ENCODE measurements around the gene TMEM108.

Gene TMEM108

DNA sequence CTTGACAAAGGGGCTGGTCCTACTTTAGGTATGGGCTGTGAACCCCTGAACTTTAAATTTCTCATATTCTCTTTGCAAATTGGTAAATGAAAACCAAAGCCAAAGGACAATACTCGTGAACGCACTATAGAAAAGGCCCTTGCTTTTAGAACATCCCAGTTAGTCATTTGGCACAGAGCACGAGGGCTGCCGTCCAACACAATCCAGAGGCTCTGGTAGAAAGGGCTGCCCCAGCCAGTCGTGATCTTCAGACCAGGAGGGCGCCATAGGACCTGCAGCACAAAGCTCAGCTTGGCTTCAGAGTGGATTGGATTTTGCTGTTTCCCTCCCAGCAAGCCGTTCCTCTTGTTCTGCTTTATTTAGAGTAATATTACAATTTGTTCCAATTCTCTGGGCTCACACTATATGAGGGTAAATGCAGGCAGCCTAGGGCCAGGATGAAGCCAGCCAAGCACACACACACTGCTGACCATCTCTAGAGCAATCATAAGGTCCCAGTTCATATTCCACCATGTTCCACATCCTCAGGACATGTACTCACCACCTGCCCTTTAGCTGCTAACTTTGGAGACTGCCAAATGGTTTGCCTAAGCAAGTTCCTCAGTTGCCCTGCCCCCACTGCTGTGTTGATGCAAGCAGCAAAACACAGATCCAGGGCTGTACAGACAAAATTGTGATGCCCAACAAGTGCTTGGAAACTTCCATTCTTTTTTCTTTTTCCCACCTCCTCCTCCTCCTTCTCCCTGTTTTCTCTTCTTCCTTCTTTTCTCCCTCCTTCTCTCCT, 355.7 kb downstream of the TMEM108 start:
- DNase-seq, result no peak

DNA sequence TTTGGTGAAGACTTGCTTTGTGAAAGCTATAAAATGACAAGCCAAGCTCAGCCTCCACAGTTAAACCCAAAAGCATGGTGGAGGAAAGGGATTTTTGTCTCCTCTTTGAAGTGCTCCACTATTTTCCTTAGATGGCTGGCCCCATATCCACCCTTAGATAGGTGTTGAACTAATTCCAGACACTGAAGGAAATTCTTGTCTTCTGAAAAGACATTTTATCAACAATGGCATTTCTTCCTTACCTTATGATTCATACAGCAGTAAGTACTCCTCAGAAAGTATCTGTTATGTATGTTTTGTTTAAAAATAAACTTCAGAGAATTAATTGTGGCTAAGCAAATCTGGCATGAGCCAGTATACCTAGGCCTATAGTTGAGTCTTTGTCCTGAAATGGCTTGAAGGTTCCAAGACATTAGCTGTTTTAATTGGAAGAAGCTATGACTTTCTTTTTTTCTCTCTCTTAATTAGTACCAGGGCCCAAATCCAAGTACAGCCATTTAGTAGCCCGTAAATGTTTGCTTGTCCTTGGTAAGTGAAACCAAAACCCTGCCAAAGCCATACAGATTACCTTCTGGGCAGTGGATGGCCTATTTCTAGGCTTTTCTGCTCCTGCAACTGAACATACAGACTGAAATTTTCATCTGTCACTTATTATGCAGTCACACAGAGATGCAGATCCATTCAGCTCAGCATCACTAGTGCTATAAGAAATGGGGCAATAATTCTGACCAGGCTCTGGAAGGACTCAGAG, 356.5 kb downstream of the TMEM108 start:
- no peak for DNase-seq

DNA sequence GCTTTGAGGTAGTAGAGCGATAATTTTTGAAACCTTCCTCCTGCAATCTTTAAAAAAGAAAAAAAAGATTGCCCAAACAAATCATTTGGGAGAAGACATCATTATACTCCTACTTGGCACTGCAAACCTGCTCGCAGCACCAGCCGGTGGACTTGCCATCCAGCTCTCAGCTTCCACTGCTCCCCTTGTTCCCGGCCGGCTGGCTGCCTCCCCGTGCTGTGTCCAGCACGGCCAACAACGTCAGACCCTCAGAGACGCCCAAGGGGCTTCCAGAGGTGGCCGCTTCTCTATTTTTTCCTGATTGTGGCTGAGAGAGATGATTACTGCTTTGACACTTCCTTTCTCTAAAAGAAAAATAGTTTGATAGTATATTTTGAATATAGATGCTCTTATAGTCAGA, 358.7 kb downstream of the TMEM108 start:
- DNase-seq, result no peak

DNA sequence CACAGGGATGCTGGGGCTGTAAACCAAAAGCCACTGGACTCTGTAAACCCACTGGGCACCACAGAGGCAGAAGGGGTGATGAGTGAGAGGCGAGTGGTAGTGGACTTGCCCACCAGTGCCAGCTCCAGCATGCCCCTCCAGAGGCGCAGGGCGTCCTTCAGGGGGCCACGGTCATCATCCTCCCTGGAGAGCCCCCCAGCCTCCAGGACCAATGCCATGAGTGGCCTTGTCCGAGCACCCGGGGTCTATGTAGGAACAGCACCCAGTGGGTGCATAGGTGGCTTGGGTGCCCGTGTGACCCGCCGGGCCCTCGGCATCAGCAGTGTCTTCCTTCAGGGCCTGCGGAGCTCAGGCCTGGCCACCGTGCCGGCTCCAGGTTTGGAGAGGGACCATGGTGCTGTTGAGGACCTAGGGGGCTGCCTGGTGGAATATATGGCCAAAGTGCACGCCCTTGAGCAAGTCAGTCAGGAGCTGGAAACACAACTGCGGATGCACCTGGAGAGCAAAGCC, 361.9 kb downstream of the TMEM108 start, which contains the start of gene BFSP2:
TSS of gene BFSP2 (plus strand) at position 51 of the 510 bp plus-strand sequence. CDS start at position 79, 28 bp downstream.
- DNase-seq, result no peak

- DNase-seq, result no peak
These were observed 363.4 kb downstream of the TMEM108 start for GRCh38 chr3:133401374-133402135.

DNA sequence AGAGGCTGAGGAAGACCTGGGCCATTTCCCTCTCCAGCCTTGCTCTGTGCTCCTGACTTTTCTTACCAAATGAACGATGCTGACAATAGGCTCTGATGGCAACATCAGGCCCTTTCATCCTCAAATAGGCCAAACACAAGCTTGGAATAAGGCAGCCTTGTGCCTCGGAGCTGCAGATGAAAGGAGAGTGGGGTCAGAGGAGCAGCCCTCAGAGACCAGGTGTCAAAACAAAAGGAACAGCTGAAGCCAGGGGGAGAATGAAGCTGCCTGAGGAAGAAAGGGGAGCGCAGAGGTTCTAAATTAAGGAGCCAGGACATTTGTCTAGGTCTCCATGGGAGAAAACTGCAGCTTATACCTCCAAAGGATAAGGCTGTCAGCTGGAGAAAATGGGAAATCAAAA, 366.7 kb downstream of the TMEM108 start:
- DNase-seq, result no peak

DNA sequence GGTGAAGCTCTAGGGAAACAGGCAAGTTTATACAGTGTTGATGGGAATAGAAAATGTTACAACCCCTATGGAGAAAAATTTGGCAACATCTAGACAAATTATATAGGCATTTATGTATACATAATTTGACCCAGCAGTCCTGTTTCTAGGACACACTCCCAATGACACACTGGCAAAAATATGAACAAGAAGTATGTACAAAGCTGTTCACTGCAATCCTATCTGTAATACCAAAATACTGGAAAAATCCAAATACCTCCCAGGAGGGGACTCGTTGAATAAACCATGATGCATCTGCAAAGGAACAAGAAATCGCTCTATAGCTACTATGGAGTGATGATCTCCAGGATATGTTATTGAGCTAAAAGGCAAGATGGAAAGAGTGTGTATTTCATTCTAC, 370.2 kb downstream of the TMEM108 start:
- DNase-seq, result no peak

DNA sequence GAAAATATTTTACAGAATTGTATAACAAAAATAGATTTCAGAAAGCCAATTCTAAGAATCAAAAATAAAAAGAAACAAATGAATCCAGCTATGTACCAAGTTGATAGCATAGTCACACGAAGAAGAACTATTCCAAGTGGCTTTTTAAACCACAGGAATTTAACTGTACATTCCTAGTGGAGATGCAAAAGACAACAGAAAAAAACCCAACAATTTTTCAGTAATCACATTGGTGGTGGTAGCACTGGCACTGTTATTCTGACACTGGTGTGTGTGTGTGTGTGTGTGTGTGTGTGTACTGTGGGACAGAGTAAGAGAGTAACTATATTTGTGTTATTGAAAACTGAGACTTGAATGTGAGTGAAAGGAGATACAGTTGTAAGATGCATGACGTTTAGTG, 370.8 kb downstream of the TMEM108 start:
- no peak for DNase-seq

DNA sequence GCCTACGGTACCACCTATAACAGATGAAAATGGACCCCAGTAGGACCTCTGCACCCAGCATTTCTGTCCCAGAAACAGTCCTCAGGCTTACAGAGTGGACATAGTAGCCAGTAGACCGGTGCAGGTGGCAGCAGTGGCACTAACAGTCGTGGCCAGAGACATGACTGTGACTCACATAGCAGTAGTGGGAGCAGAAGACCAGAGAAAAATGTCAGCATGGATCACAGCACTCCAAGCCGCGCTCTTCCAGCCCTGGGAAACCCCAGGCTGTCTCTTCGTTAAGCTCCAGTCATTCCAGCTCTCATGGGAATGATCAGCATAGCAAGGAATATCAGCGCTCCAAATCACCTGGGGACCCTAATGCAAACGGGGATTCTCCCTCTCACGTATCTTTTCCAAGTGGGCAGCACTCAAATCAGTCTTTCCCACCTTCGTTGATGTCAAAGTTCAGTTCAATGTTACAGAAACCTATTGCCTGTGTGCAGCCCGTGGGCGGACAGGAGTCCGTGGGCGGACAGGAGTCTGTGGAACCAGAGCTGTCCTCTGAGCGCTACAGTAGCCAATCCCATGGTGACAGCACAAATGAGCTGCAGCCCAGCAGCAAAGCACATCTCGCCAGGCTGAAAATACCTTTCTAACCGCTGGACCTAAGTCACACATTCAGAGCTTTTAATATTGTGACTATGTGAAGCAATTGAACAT, 372.2 kb downstream of the TMEM108 start:
- no peak for DNase-seq

DNA sequence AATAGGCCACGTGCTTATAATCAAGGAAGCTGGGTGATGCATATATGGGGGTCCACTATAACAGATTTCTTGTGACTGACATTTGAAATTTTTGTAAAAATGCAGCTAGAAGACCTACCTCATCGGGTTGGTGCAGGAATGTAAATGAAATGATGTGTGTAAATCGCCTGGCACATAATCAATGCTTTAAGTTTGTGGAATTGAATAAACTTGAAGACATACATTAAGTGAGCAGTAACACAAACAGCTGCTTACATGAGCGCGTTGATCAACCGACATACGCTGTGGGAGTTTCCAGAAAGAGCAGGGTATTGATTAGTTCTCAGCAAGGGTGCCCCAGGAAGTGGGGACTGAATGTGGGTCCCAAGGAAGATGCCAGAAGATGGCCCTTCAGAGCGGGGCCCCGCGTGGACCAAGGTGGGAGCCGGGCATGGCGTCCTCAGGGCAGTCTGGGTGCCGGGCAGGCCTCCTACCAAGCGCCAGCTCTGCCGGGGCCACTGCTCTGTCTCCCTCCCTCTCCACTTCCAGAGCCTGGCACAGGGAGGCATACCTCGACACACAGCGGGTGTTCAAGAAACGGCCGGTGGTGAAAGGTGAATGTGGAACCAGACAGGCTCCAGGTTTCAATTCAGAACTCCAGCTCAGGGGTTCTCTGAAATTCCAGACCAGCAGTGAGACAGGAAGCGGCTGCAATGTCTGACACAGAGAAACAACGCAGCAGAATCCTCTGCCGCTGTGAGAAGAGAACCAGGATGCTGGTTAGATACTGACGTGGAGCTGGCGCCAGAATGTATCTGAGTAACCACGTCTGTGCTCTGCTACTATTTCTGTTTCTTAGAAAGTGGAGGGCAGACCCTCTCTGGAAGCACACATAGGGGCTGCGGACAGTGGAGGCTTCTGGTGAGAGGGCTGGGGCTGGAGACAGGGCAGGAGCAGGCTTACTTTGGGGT, 374.3 kb downstream of the TMEM108 start:
- DNase-seq, result no peak

- DNase-seq, result peak in 1 of 5 donors; percentile 7
These were observed 375.2 kb downstream of the TMEM108 start for GRCh38 chr3:133413161-133414020.

GRCh38 chr3:133414021-133414392, 375.8 kb downstream of the TMEM108 start:
- no peak for DNase-seq

DNA sequence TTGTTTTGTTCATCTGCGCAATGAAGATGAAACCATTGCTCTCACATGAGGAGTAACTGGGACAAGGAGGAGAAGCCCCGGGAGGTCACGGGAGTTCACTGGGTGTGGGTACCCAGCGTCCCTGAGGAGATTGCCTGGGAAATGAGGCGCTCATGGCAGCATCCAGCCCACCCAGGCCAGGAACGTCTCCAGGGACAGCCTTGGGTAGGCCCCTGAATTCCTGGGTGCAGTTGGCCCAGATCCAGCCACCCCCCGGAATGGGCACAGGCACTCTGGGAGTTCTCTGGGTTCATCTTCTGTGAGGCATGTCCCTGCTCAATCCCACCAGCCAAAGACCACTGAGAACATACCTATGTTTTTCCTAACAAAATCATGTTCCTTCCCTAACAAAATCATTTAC, 380.2 kb downstream of the TMEM108 start:
- no peak for DNase-seq

- no peak for DNase-seq
These were observed 381.1 kb downstream of the TMEM108 start for GRCh38 chr3:133419151-133419909.

DNA sequence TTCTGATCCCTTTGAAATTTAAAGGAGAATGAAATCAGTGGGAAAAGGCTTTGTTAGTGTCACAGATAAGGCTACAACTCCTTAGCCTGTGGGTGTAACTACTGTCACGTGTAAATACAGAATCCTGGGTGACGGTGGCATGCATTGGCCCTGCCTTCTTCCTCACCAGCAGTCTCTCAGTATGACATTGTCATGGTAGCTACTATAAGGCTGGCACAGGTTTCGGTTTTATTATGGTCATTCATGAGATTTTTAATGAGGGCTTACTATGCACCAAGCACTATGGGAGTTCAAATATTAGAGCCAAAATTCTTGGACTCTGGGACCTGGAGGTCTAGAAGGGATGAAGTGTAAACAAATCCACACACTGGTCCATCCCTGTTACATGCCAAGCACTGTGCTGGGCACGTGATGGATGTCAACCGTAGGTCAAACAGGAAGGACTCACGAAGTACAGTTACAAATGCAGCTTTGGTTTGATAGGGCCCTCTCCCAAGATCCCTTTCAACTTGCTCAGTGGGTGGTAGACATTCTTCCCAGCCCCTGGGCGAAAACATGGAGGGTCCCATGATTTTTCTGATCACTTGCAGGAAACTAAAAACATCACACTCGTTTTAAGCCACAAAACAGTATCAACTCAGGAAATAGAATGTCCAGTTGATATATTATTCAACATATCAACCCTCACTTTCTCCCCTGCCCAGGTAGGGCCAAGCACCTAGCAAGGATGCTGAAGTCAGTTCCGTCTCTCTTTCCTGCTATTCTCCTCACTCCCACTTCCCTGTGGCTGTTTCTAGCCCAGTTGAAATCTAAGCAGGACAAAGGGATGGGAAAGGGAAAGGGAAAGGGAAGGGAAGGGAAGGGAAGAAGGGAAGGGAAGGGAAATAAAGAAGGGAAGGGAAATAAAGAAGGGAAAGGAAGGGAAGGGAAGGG, 387.0 kb downstream of the TMEM108 start:
- DNase-seq, result no peak

- DNase-seq, result no peak
These were observed 387.7 kb downstream of the TMEM108 start for GRCh38 chr3:133425898-133426297.

- DNase-seq, result no peak
These were observed 388.5 kb downstream of the TMEM108 start for GRCh38 chr3:133426721-133427120.

GRCh38 chr3:133428552-133428951, 390.4 kb downstream of the TMEM108 start:
- DNase-seq, result no peak

Data from T-helper 1 cell (primary cell).